SH-SY5Y (cell line): Measurements from ENCODE around the gene HBA1.

Experiments used
- GATA2 ChIP-seq: IDR thresholded peaks from 2 replicates; pipeline ENCODE4 v1.6.1; 2011; ENCODE audit warnings: mild to moderate bottlenecking, low read depth, low read length
- GATA3 ChIP-seq: IDR thresholded peaks from 2 replicates; pipeline ENCODE4 v1.6.1; 2011; ENCODE audit warnings: low read depth, mild to moderate bottlenecking, low read length, moderate library complexity

GRCh38 chr16:159136-159849 is 17.2 kb upstream of the HBA1 start:
- TF ChIP-seq GATA3 = no peak
- no peak for TF ChIP-seq GATA2
